Measurements from ENCODE around the gene C20orf173.

C20orf173 gene

GRCh38 chr20:35508493-35509218 lies 20.8 kb downstream of the C20orf173 start:
- no peak for DNase-seq (ENCODE audit: extremely low read depth in 1 of 2, low read depth in 1 of 2)

GRCh38 chr20:35506872-35507638 lies 22.4 kb downstream of the C20orf173 start:
- DNase-seq (ENCODE audit: extremely low read depth in 1 of 2, low read depth in 1 of 2): no peak

GRCh38 chr20:35506179-35506578 lies 23.3 kb downstream of the C20orf173 start:
- no peak for DNase-seq (ENCODE audit: extremely low read depth in 1 of 2, low read depth in 1 of 2)

GRCh38 chr20:35504751-35505150 lies 24.7 kb downstream of the C20orf173 start:
- DNase-seq (ENCODE audit: extremely low read depth in 1 of 2, low read depth in 1 of 2): no peak

- no peak for DNase-seq (ENCODE audit: extremely low read depth in 1 of 2, low read depth in 1 of 2)
Observed at GRCh38 chr20:35503841-35504561, 25.5 kb downstream of the C20orf173 start.

GRCh38 chr20:35503281-35503680 lies 26.2 kb downstream of the C20orf173 start:
- DNase-seq (ENCODE audit: extremely low read depth in 1 of 2, low read depth in 1 of 2): no peak

- DNase-seq (ENCODE audit: extremely low read depth in 1 of 2, low read depth in 1 of 2): no peak
Observed at GRCh38 chr20:35502352-35502751, 27.1 kb downstream of the C20orf173 start.

- no peak for DNase-seq (ENCODE audit: extremely low read depth in 1 of 2, low read depth in 1 of 2)
Observed at GRCh38 chr20:35499271-35499670, 30.2 kb downstream of the C20orf173 start.

- no peak for DNase-seq (ENCODE audit: extremely low read depth in 1 of 2, low read depth in 1 of 2)
Observed at GRCh38 chr20:35497780-35498189, 31.7 kb downstream of the C20orf173 start.

- DNase-seq (ENCODE audit: extremely low read depth in 1 of 2, low read depth in 1 of 2): no peak
Observed at GRCh38 chr20:35497320-35497719, 32.1 kb downstream of the C20orf173 start.

GRCh38 chr20:35496481-35496880 lies 33.0 kb downstream of the C20orf173 start:
- no peak for DNase-seq (ENCODE audit: extremely low read depth in 1 of 2, low read depth in 1 of 2)

- no peak for DNase-seq (ENCODE audit: extremely low read depth in 1 of 2, low read depth in 1 of 2)
Observed at GRCh38 chr20:35492352-35492751, 37.1 kb downstream of the C20orf173 start.

- no peak for DNase-seq (ENCODE audit: extremely low read depth in 1 of 2, low read depth in 1 of 2)
Observed at GRCh38 chr20:35491823-35492222, 37.6 kb downstream of the C20orf173 start.

GRCh38 chr20:35490736-35491181 lies 38.7 kb downstream of the C20orf173 start:
- DNase-seq (ENCODE audit: extremely low read depth in 1 of 2, low read depth in 1 of 2): peak; percentile 21 to 44

GRCh38 chr20:35489717-35490116 lies 39.7 kb downstream of the C20orf173 start:
- no peak for DNase-seq (ENCODE audit: extremely low read depth in 1 of 2, low read depth in 1 of 2)

- no peak for DNase-seq (ENCODE audit: extremely low read depth in 1 of 2, low read depth in 1 of 2)
Observed at GRCh38 chr20:35487479-35487878, 42.0 kb downstream of the C20orf173 start.

- no peak for DNase-seq (ENCODE audit: extremely low read depth in 1 of 2, low read depth in 1 of 2)
Observed at GRCh38 chr20:35479798-35480197, 49.7 kb downstream of the C20orf173 start.

GRCh38 chr20:35478804-35479472 lies 50.5 kb downstream of the C20orf173 start:
- DNase-seq (ENCODE audit: extremely low read depth in 1 of 2, low read depth in 1 of 2): no peak

Measured in stimulated activated CD8-positive, alpha-beta memory T cell treated with anti-CD3 and anti-CD28 coated beads, Interleukin-7, amount 100 ng/mL, for 48 hours (primary cell).